K562 (cell line): ENCODE measurements around the gene FASTK. TPM values are rescaled to one million over a fixed set of nuclear protein-coding genes. Genes with fewer than 3 reads are reported as not detected.

Experiments used
- CHAMP1 ChIP-seq: fragments of 450-650 bp; IDR thresholded peaks from 2 replicates; pipeline ENCODE4 v1.6.1; 2016; ENCODE audit warnings: mild to moderate bottlenecking
- DDX20 ChIP-seq: fragments of 450-650 bp; IDR thresholded peaks from 2 replicates; pipeline ENCODE4 v1.6.1; 2016; ENCODE audit warnings: missing genetic modification characterization, low read depth, mild to moderate bottlenecking, missing compliant biosample characterization, moderate library complexity
- GTF3C2 ChIP-seq: IDR thresholded peaks from 3 replicates; pipeline ENCODE4 v1.6.1; 2011; ENCODE audit warnings: borderline replicate concordance, mild to moderate bottlenecking, moderate library complexity; ENCODE audit not compliant: insufficient read length; ENCODE audit errors: extremely low read depth
- IRF9 ChIP-seq: fragments of 450-650 bp; IDR thresholded peaks from 2 replicates; pipeline ENCODE4 v1.6.1; 2016; ENCODE audit warnings: missing biosample characterization, missing genetic modification characterization
- MLLT1 ChIP-seq, 2 experiments: fragments of 450-650 bp; IDR thresholded peaks; 2 replicates each; pipeline ENCODE4 v1.6.1; 2016
- MYC ChIP-seq, 2 experiments: fragments of 250-450 bp in 1 of 2; sonication (Bioruptor Pico) in 1 of 2; IDR thresholded peaks; 2 replicates each; pipeline versions ENCODE4 v1.5.1 to v1.6.1; 2012 to 2021; ENCODE audit warnings: low read depth in 2 of 2, borderline replicate concordance in 1 of 2, improper control_type of control experiment in 1 of 2, low read length in 1 of 2, mild to moderate bottlenecking in 1 of 2, moderate library complexity in 1 of 2
- NR2F6 ChIP-seq: fragments of 450-650 bp; formaldehyde crosslinking; IDR thresholded peaks from 2 replicates; pipeline ENCODE4 v1.4.0; 2020; ENCODE audit warnings: mild to moderate bottlenecking
- PURB ChIP-seq: sonication (generic); formaldehyde crosslinking; IDR thresholded peaks from 2 replicates; pipeline ENCODE4 v1.9.0; 2021; ENCODE audit warnings: low read depth, mild to moderate bottlenecking, missing genetic modification reagents
- SNAPC5 ChIP-seq: fragments of 250-450 bp; sonication (Bioruptor Pico); IDR thresholded peaks from 2 replicates; pipeline ENCODE4 v1.8.0; 2021; ENCODE audit warnings: moderate library complexity, mild to moderate bottlenecking, inconsistent platforms
- U2AF2 ChIP-seq: fragments of 200-400 bp; formaldehyde crosslinking; optimal IDR thresholded peaks from 2 replicates; pipeline ENCODE3; 2017; ENCODE audit warnings: low read depth, mild to moderate bottlenecking, low read length
- USF2 ChIP-seq: sonication (generic); formaldehyde crosslinking; IDR thresholded peaks from 2 replicates; pipeline ENCODE4 v1.5.0; 2020; ENCODE audit warnings: missing genetic modification reagents
- ZNF232 ChIP-seq: sonication (generic); formaldehyde crosslinking; IDR thresholded peaks from 2 replicates; pipeline ENCODE4 v1.8.0; 2022; ENCODE audit warnings: mild to moderate bottlenecking, missing genetic modification reagents
- ZNF395 ChIP-seq: fragments of 200-800 bp; sonication (Bioruptor generic); IDR thresholded peaks from 2 replicates; pipeline ENCODE4 v1.6.1; 2017; ENCODE audit warnings: missing genetic modification characterization, missing compliant biosample characterization
- ZNF444 ChIP-seq: fragments of 250-450 bp; sonication (Bioruptor Pico); IDR thresholded peaks from 2 replicates; pipeline ENCODE4 v1.4.0; 2020; ENCODE audit warnings: mild to moderate bottlenecking, moderate library complexity
- polyA plus RNA-seq, 8 experiments: library from polyadenylated mRNA; depleted of rRNA in 4 of 8; stranded (reverse) in 5 of 8; unstranded in 3 of 8; fragments of >200 nt; fragmentation: Nextera tagmentation in 2 of 8; fragmentation: Illumina TruSeq in 1 of 8; extraction: Ambion mirVana in 2 of 8; extraction: Trizol in 1 of 8; gene quantifications; 2 replicates each; pipeline versions ENCODE4 v1.2.1 to v1.2.3, GENCODE V29; 2011 to 2014; ENCODE audit warnings: inconsistent platforms in 1 of 8, missing spikeins in 1 of 8
- total RNA-seq, 7 experiments: library from RNA; depleted of rRNA in 6 of 7; stranded (reverse); fragments of >200 nt in 6 of 7; fragmentation: Illumina TruSeq in 2 of 7; extraction: Trizol in 2 of 7; gene quantifications; 2 replicates each; pipeline versions ENCODE4 v1.2.1 to v1.2.3, GENCODE V29; 2011 to 2021; ENCODE audit warnings: low replicate concordance in 1 of 7

FASTK gene
- total and polyA plus RNA-seq, 9 of the 15 experiments (the other 6 are each of a cell fraction or from before 2014, with no cell fraction given): 0.51 to 150 (median 48.2) TPM

- TF ChIP-seq MYC (IDR thresholded peaks at IDR 0.05; ENCODE audit: low read depth, low read length) (peak; percentile 99), MYC (CRISPR knock-in tag; IDR thresholded peaks at IDR 0.05; ENCODE audit: borderline replicate concordance, low read depth) (peak; percentile 76; the same call in 1 of the 2 replicates), IRF9 (tag) (no peak), U2AF2 (no peak), MLLT1 (IDR thresholded peaks at IDR 0.05) (peak in 1 of 2 experiments; percentile 97; a peak in 2 of 4 replicates), NR2F6 (no peak), ZNF232 (CRISPR knock-in tag) (peak; percentile 56), CHAMP1 (no peak), PURB (CRISPR knock-in tag) (no peak), ZNF395 (no peak; the same call in 1 of the 2 replicates), ZNF444 (no peak), USF2 (CRISPR knock-in tag) (no peak), GTF3C2 (no peak), SNAPC5 (CRISPR knock-in tag) (no peak), DDX20 (no peak)
Observed at GRCh38 chr7:151028131-151028947, 52.3 kb downstream of the FASTK start, which contains the start of gene ABCB8 (continued).
